DOHH2 (cell line): Measurements from ENCODE around the gene ASL.

Experiments used
- CTCF ChIP-seq: fragments of 200-600 bp; sonication (generic); IDR thresholded peaks from one replicate; pipeline ENCODE4 v1.5.1; 2014; ENCODE audit warnings: antibody characterized with exemption, mild to moderate bottlenecking, low read depth, low read length; ENCODE audit not compliant: poor library complexity, severe bottlenecking
- EZH2phosphoT487 ChIP-seq: fragments of 200-600 bp; sonication (generic); IDR thresholded peaks from 2 replicates; pipeline ENCODE4 v1.6.1; 2017; ENCODE audit warnings: borderline replicate concordance, mild to moderate bottlenecking, antibody characterized with exemption, low read length, moderate library complexity, mixed read lengths

- TF ChIP-seq EZH2phosphoT487 (no peak), CTCF (no peak)
These were observed 21.6 kb upstream of the ASL start for GRCh38 chr7:66054063-66054462.
